Measurements from ENCODE around the gene NPR1.
A peak's percentile ranks its signal among the peaks of the same experiment; 100 is the strongest.
"Not testable (repeated sequence)": the region's sequence is repeated elsewhere in the genome, so short reads cannot be mapped to it uniquely, and the experiment has no call there.

The NPR1 gene

GRCh38 chr1:153649863-153650235 lies 28.6 kb upstream of the NPR1 start:
- DNase-seq (ENCODE audit: low spot score) = no peak

GRCh38 chr1:153651771-153652170 lies 26.7 kb upstream of the NPR1 start:
- DNase-seq (ENCODE audit: low spot score) = no peak

GRCh38 chr1:153652805-153653500 lies 25.5 kb upstream of the NPR1 start:
- DNase-seq (ENCODE audit: low spot score) = peak; percentile 57

- DNase-seq (ENCODE audit: low spot score) = no peak
These were observed 23.2 kb upstream of the NPR1 start for GRCh38 chr1:153655333-153655732.

GRCh38 chr1:153658400-153659174 lies 19.9 kb upstream of the NPR1 start, which contains the start of gene SNAPIN:
TSS of gene SNAPIN (plus strand) at chr1:153658703. CDS start at chr1:153658744, 41 bp downstream.
- peak; percentile 94 for DNase-seq (ENCODE audit: low spot score)

- DNase-seq (ENCODE audit: low spot score) = no peak
These were observed 19.3 kb upstream of the NPR1 start for GRCh38 chr1:153659175-153659534.

GRCh38 chr1:153659656-153660055 lies 18.8 kb upstream of the NPR1 start:
- no peak for DNase-seq (ENCODE audit: low spot score)

- DNase-seq (ENCODE audit: low spot score) = no peak
These were observed 17.3 kb upstream of the NPR1 start for GRCh38 chr1:153661111-153661708.

GRCh38 chr1:153662269-153662668 lies 16.2 kb upstream of the NPR1 start:
- no peak for DNase-seq (ENCODE audit: low spot score)

- no peak for DNase-seq (ENCODE audit: low spot score)
These were observed 15.3 kb upstream of the NPR1 start for GRCh38 chr1:153663211-153663610.

- no peak for DNase-seq (ENCODE audit: low spot score)
These were observed 11.0 kb upstream of the NPR1 start for GRCh38 chr1:153667439-153667838.

- not testable (repeated sequence) for DNase-seq (ENCODE audit: low spot score)
These were observed 9.8 kb upstream of the NPR1 start for GRCh38 chr1:153668672-153669071.

- DNase-seq (ENCODE audit: low spot score) = no peak
These were observed 8.9 kb upstream of the NPR1 start for GRCh38 chr1:153669606-153670005.

GRCh38 chr1:153670257-153670858 lies 8.1 kb upstream of the NPR1 start:
- no peak for DNase-seq (ENCODE audit: low spot score)

- DNase-seq (ENCODE audit: low spot score) = peak; percentile 100
These were observed 7.4 kb upstream of the NPR1 start, which contains the start of gene ILF2 for GRCh38 chr1:153670859-153671627. TSS of gene ILF2 (minus strand) at chr1:153670993. CDS start at chr1:153670922, 71 bp downstream.

GRCh38 chr1:153671628-153672353 lies 6.7 kb upstream of the NPR1 start:
- DNase-seq (ENCODE audit: low spot score) = not testable (repeated sequence)

- DNase-seq (ENCODE audit: low spot score) = no peak
These were observed 5.0 kb upstream of the NPR1 start for GRCh38 chr1:153673511-153673910.

- peak; percentile 67 for DNase-seq (ENCODE audit: low spot score)
These were observed 570 bp upstream of the NPR1 start for GRCh38 chr1:153677718-153678518.

GRCh38 chr1:153679337-153680119 lies 1.0 kb downstream of the NPR1 start:
- no peak for DNase-seq (ENCODE audit: low spot score)

- DNase-seq (ENCODE audit: low spot score) = no peak
These were observed 1.6 kb downstream of the NPR1 start for GRCh38 chr1:153680120-153680403.
